ENCODE results near the gene GLRA2. TPM values are rescaled to one million over a fixed set of nuclear protein-coding genes. Genes with fewer than 3 reads are reported as not detected.
"Not testable (repeated sequence)": the region's sequence is repeated elsewhere in the genome, so short reads cannot be mapped to it uniquely, and the experiment has no call there.

The GLRA2 gene
- total RNA-seq, 1 donor from 2014 or later: not detected

- no peak overlapping the region for H2AFZ ChIP-seq (replicated peaks)
- H3K4me3 ChIP-seq: no peak overlapping the region
- H3K9ac ChIP-seq: no peak overlapping the region
- H3K4me2 ChIP-seq: no peak overlapping the region
- H3K9me3 Mint-ChIP-seq: peaks cover 3% of the 10 kb centered on the region
- H3K27ac Mint-ChIP-seq: no peak overlapping the region
- H3K27me3 ChIP-seq: no peaks in the 10 kb centered on the region
- no peak overlapping the region for H3K4me3 Mint-ChIP-seq
- no peaks in the 10 kb centered on the region for H3K79me2 ChIP-seq (ENCODE audit: low read depth)
- H3K27me3 Mint-ChIP-seq (ENCODE audit: insufficient read depth, low read depth): no peaks in the 10 kb centered on the region
- peaks cover 9% of the 10 kb centered on the region for H3K4me1 Mint-ChIP-seq
- no peaks in the 10 kb centered on the region for H4K20me1 ChIP-seq (ENCODE audit: low read depth)
- no peak for DNase-seq (ENCODE audit: low spot score)
- no peaks in the 10 kb centered on the region for H3F3A ChIP-seq (ENCODE audit: low read depth)
- no peak for TF ChIP-seq EZH2phosphoT487 (IDR thresholded peaks at IDR 0.05)
- no peak for TF ChIP-seq CTCF (IDR thresholded peaks at IDR 0.05)
- TF ChIP-seq EZH2 (IDR thresholded peaks at IDR 0.05): no peak
- no peaks in the 10 kb centered on the region for H3K9me3 ChIP-seq (ENCODE audit: low read depth)
- H3K36me3 ChIP-seq: no peaks in the 10 kb centered on the region
- no peaks in the 10 kb centered on the region for H3K36me3 Mint-ChIP-seq
- H3K27ac ChIP-seq: no peak overlapping the region
- H3K4me1 ChIP-seq: peaks cover 12% of the 10 kb centered on the region
These were observed 69.0 kb downstream of the GLRA2 start for GRCh38 chrX:14598330-14598729.

- Histone ChIP-seq H3K4me2 (no peak overlapping the region), H3K9ac (no peak overlapping the region), H3F3A (ENCODE audit: low read depth) (no peaks in the 10 kb centered on the region), H3K4me1 (no peaks in the 10 kb centered on the region), H3K9me3 (ENCODE audit: low read depth) (no peaks in the 10 kb centered on the region), H3K79me2 (ENCODE audit: low read depth) (no peaks in the 10 kb centered on the region), H3K27ac (no peak overlapping the region), H4K20me1 (ENCODE audit: low read depth) (no peaks in the 10 kb centered on the region), H2AFZ (replicated peaks) (no peak overlapping the region), H3K4me3 (no peak overlapping the region), H3K27me3 (no peaks in the 10 kb centered on the region), H3K36me3 (no peaks in the 10 kb centered on the region)
- H3K27me3 Mint-ChIP-seq (ENCODE audit: insufficient read depth, low read depth): peaks cover 2% of the 10 kb centered on the region
- TF ChIP-seq EZH2phosphoT487 (IDR thresholded peaks at IDR 0.05) (no peak), CTCF (IDR thresholded peaks at IDR 0.05) (no peak), EZH2 (IDR thresholded peaks at IDR 0.05) (no peak)
- peaks cover under 1% of the 10 kb centered on the region for H3K9me3 Mint-ChIP-seq
- H3K36me3 Mint-ChIP-seq: no peaks in the 10 kb centered on the region
- H3K4me3 Mint-ChIP-seq: no peak overlapping the region
- H3K27ac Mint-ChIP-seq: no peak overlapping the region
- DNase-seq (ENCODE audit: low spot score): no peak
- no peaks in the 10 kb centered on the region for H3K4me1 Mint-ChIP-seq
These were observed 78.2 kb downstream of the GLRA2 start for GRCh38 chrX:14607446-14607985.

- not testable (repeated sequence) for H4K20me1 ChIP-seq (ENCODE audit: low read depth); H3K27ac ChIP-seq; H2AFZ ChIP-seq (replicated peaks); H3K4me2 ChIP-seq; H3K79me2 ChIP-seq (ENCODE audit: low read depth); H3K4me1 Mint-ChIP-seq; H3K27me3 ChIP-seq; H3K4me1 ChIP-seq; H3K4me3 ChIP-seq; DNase-seq (ENCODE audit: low spot score); H3K27me3 Mint-ChIP-seq (ENCODE audit: insufficient read depth, low read depth); H3K9me3 Mint-ChIP-seq; H3K36me3 Mint-ChIP-seq; H3K4me3 Mint-ChIP-seq; H3K9me3 ChIP-seq (ENCODE audit: low read depth); H3K36me3 ChIP-seq; H3K9ac ChIP-seq; H3K27ac Mint-ChIP-seq; H3F3A ChIP-seq (ENCODE audit: low read depth)
These were observed 83.1 kb downstream of the GLRA2 start for GRCh38 chrX:14612450-14612849.

- H3K36me3 ChIP-seq: no peaks in the 10 kb centered on the region
These were observed 87.0 kb downstream of the GLRA2 start for GRCh38 chrX:14616301-14616700.

More at GRCh38 chrX:14616301-14616700, 87.0 kb downstream of the GLRA2 start:
- H3K4me1 Mint-ChIP-seq: no peaks in the 10 kb centered on the region
- Histone ChIP-seq H3K4me2 (no peak overlapping the region), H3K4me3 (no peak overlapping the region), H3K9ac (no peak overlapping the region), H3K79me2 (ENCODE audit: low read depth) (no peaks in the 10 kb centered on the region), H3F3A (ENCODE audit: low read depth) (no peaks in the 10 kb centered on the region), H4K20me1 (ENCODE audit: low read depth) (no peaks in the 10 kb centered on the region), H3K4me1 (no peaks in the 10 kb centered on the region), H3K27me3 (no peaks in the 10 kb centered on the region), H3K9me3 (ENCODE audit: low read depth) (no peaks in the 10 kb centered on the region), H2AFZ (replicated peaks) (no peak overlapping the region), H3K27ac (no peak overlapping the region)
- DNase-seq (ENCODE audit: low spot score): no peak
- no peak for TF ChIP-seq CTCF (IDR thresholded peaks at IDR 0.05)
- TF ChIP-seq EZH2phosphoT487 (IDR thresholded peaks at IDR 0.05): no peak
- H3K36me3 Mint-ChIP-seq: no peaks in the 10 kb centered on the region
- no peak overlapping the region for H3K27ac Mint-ChIP-seq
- peaks cover 3% of the 10 kb centered on the region for H3K9me3 Mint-ChIP-seq
- H3K27me3 Mint-ChIP-seq (ENCODE audit: insufficient read depth, low read depth): no peaks in the 10 kb centered on the region
- H3K4me3 Mint-ChIP-seq: no peak overlapping the region

Measured in neural progenitor cell (in vitro differentiated cells).